HG03558 (cell line): Measurements from ENCODE around the gene MRPS31.

Experiments
- ATAC-seq: cut with Tn5 transposase; IDR thresholded peaks from one replicate; pipeline ENCODE4 v1.9.1; 2021; ENCODE audit warnings: moderate number of reproducible peaks; ENCODE audit not compliant: unreplicated experiment; ENCODE audit errors: extremely low read depth

The MRPS31 gene

DNA sequence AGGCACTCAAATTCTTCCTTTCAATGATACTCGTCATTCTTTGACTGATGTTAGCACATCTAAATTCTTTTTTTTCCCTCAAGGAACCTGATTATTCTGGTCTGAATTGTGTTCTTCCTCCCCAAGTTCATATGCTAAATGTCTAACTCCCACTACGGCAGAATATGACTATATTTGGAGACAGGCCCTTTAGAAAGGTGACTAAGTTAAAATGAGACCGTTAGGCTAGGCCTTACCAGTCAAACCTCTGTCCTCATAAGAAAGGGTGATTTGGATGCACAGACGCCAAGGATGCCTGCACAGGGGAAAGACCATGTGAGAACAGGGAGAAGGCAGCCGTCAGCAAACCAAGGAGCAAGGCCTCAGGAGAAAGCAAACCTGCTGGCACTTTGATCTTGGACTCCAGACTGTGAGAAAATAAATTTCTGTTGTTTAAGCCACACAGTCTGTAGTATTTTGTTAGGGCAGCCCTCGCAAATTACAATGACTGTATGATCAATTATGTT is 91.5 kb downstream of the MRPS31 start:
- no peak for ATAC-seq
